K562 (cell line): Measurements from ENCODE around the gene PRF1. TPM values are rescaled to one million over a fixed set of nuclear protein-coding genes. Genes with fewer than 3 reads are reported as not detected.

Experiments
- CLOCK ChIP-seq: fragments of 250-450 bp; sonication (Bioruptor Pico); IDR thresholded peaks from 2 replicates; pipeline ENCODE4 v1.4.0; 2020; ENCODE audit warnings: mild to moderate bottlenecking, moderate library complexity, borderline replicate concordance
- ESRRA ChIP-seq: fragments of 450-650 bp; IDR thresholded peaks from 2 replicates; pipeline ENCODE4 v1.6.1; 2014; ENCODE audit warnings: low read depth, mild to moderate bottlenecking, moderate library complexity, borderline replicate concordance
- HNRNPH1 ChIP-seq: fragments of 200-400 bp; formaldehyde crosslinking; optimal IDR thresholded peaks from 2 replicates; pipeline ENCODE3; 2017; ENCODE audit warnings: low read depth, mild to moderate bottlenecking, low read length, moderate library complexity
- ILF3 ChIP-seq: fragments of 450-650 bp; IDR thresholded peaks from 2 replicates; pipeline ENCODE4 v1.6.1; 2018; ENCODE audit warnings: antibody characterized with exemption, mild to moderate bottlenecking, moderate library complexity, borderline replicate concordance
- LEF1 ChIP-seq: fragments of 450-650 bp; IDR thresholded peaks from 2 replicates; pipeline ENCODE4 v1.6.1; 2016; ENCODE audit warnings: mild to moderate bottlenecking
- NEUROD1 ChIP-seq: fragments of 150-350 bp; IDR thresholded peaks from 2 replicates; pipeline ENCODE4 v1.6.1; 2014; ENCODE audit warnings: borderline replicate concordance, low read length, low read depth; ENCODE audit not compliant: partially characterized antibody
- NFYB ChIP-seq: IDR thresholded peaks from 2 replicates; pipeline ENCODE4 v1.6.1; 2011; ENCODE audit warnings: mild to moderate bottlenecking, moderate library complexity; ENCODE audit not compliant: insufficient read length; ENCODE audit errors: extremely low read depth
- NRF1 ChIP-seq, 2 experiments: fragments of 450-650 bp; IDR thresholded peaks in 1 of 2; conservative IDR thresholded peaks in 1 of 2; 2 replicates each; pipeline ENCODE4 v1.6.1; 2014; ENCODE audit warnings: mild to moderate bottlenecking in 2 of 2
- PHF8 ChIP-seq: fragments of 200-600 bp; sonication (generic); IDR thresholded peaks from 2 replicates; pipeline ENCODE4 v1.6.1; 2012; ENCODE audit warnings: mixed run types, mild to moderate bottlenecking, inconsistent platforms, low read length, moderate library complexity, borderline replicate concordance
- SIX5 ChIP-seq, 2 experiments: IDR thresholded peaks; 2 replicates each; pipeline ENCODE4 v1.6.1; 2011; ENCODE audit warnings: low read length in 2 of 2, borderline replicate concordance in 1 of 2, low read depth in 1 of 2, mild to moderate bottlenecking in 1 of 2, moderate library complexity in 1 of 2; ENCODE audit not compliant: insufficient read depth in 1 of 2
- SMC3 ChIP-seq: conservative IDR thresholded peaks from 2 replicates; pipeline ENCODE4 v1.6.1; 2011; ENCODE audit warnings: low read depth, low read length, improper control_type of control experiment; ENCODE audit not compliant: insufficient read depth
- U2AF2 ChIP-seq: fragments of 200-400 bp; formaldehyde crosslinking; optimal IDR thresholded peaks from 2 replicates; pipeline ENCODE3; 2017; ENCODE audit warnings: low read depth, mild to moderate bottlenecking, low read length
- ZC3H4 ChIP-seq: sonication (generic); formaldehyde crosslinking; IDR thresholded peaks from 2 replicates; pipeline ENCODE4 v1.9.0; 2021; ENCODE audit warnings: missing genetic modification reagents, borderline replicate concordance
- ZNF12 ChIP-seq: sonication (generic); formaldehyde crosslinking; IDR thresholded peaks from 2 replicates; pipeline ENCODE4 v1.4.0; 2020; ENCODE audit warnings: mild to moderate bottlenecking, missing genetic modification reagents
- ZNF263 ChIP-seq: sonication (generic); formaldehyde crosslinking; IDR thresholded peaks from 2 replicates; pipeline ENCODE4 v1.8.0; 2022; ENCODE audit warnings: mild to moderate bottlenecking, missing genetic modification reagents, borderline replicate concordance
- polyA plus RNA-seq, 8 experiments: library from polyadenylated mRNA; depleted of rRNA in 4 of 8; stranded (reverse) in 5 of 8; unstranded in 3 of 8; fragments of >200 nt; fragmentation: Nextera tagmentation in 2 of 8; fragmentation: Illumina TruSeq in 1 of 8; extraction: Ambion mirVana in 2 of 8; extraction: Trizol in 1 of 8; gene quantifications; 2 replicates each; pipeline versions ENCODE4 v1.2.1 to v1.2.3, GENCODE V29; 2011 to 2014; ENCODE audit warnings: inconsistent platforms in 1 of 8, missing spikeins in 1 of 8
- total RNA-seq, 7 experiments: library from RNA; depleted of rRNA in 6 of 7; stranded (reverse); fragments of >200 nt in 6 of 7; fragmentation: Illumina TruSeq in 2 of 7; extraction: Trizol in 2 of 7; gene quantifications; 2 replicates each; pipeline versions ENCODE4 v1.2.1 to v1.2.3, GENCODE V29; 2011 to 2021; ENCODE audit warnings: low replicate concordance in 1 of 7
- TF ChIP-seq, protein P1 (sequence below), 2 experiments: fragments of 200-800 bp in 1 of 2; sonication (Bioruptor generic) in 1 of 2; sonication (generic) in 1 of 2; formaldehyde crosslinking in 1 of 2; IDR thresholded peaks in 1 of 2; conservative IDR thresholded peaks in 1 of 2; 2 replicates each; pipeline versions ENCODE4 v1.5.0 to v1.6.1; 2016 to 2020; ENCODE audit warnings: missing compliant biosample characterization in 1 of 2, missing genetic modification characterization in 1 of 2, missing genetic modification reagents in 1 of 2
- TF ChIP-seq, protein P2 (sequence below): fragments of 250-450 bp; sonication (Bioruptor Pico); IDR thresholded peaks from 2 replicates; pipeline ENCODE4 v1.4.0; 2020; ENCODE audit warnings: borderline replicate concordance
- TF ChIP-seq, protein P3 (sequence below): sonication (generic); formaldehyde crosslinking; IDR thresholded peaks from 2 replicates; pipeline ENCODE4 v1.8.1; 2023; ENCODE audit warnings: mild to moderate bottlenecking, missing genetic modification reagents

PRF1 gene
- total and polyA plus RNA-seq, 9 of the 15 experiments (the other 6 are each of a cell fraction or from before 2014, with no cell fraction given): 3.8 to 8.6 (median 6.3) TPM

DNA sequence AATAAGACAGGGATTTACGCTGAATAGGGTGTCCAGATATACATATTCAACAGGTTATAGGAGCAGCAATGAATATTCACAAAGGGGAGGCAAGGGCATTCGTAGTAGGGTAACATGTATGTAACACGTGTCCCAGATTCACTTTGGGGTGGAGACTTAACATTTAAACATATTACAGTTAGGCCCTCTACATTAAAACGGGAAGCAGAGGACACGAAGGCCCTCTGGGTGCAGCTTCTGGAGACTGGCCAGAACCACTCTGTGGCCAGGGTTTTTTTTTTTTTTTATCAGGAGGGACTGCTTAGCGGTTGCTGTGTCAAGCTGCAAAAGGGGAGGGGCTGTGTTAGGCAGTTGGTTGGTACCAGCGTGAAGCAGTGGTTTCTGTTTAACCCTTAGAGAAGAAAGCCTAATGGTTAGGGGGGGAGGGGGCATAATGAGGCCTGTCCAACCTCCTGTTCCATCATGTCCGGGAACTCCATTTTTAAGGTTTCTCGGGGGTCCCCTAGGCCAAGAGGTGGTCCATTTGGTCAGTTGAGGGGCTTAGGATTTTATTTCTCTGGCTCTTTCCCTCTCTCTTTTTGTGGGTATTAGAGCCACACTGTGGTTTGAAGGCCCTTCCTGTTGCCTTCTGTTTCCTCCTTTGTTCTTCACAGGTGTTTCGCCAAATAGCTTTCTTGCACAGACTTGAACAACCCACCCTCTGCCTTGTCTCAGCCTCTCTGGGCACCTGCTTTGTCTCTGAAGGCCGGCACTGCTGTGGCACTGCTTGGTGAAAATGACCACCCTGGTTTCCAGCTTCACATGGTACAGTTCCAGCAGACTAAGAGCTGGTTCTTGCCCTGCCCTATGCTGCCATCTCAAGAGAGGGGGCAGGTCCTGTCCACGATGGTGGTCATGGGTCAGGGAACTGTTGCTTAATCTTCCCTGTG, 26.4 kb downstream of the PRF1 start (continued):
- TF ChIP-seq SMC3 (0 out of 2 replicates have a peak, but pooled peaks have one; percentile 10), CLOCK (CRISPR knock-in tag) (no peak), ZC3H4 (no peak), ILF3 (no peak), U2AF2 (no peak), PHF8 (no peak), HNRNPH1 (no peak), NEUROD1 (peak; percentile 49), LEF1 (peak; percentile 76; the same call in 1 of the 2 replicates), NFYB (no peak), ESRRA (peak; percentile 60; the same call in 1 of the 2 replicates), ZNF263 (CRISPR knock-in tag) (no peak), NRF1 (conservative IDR thresholded peaks at IDR 0.05 in 1 of 2, IDR thresholded peaks at IDR 0.05 in 1 of 2) (0 out of 4 replicates have a peak, but pooled peaks have one; percentile 11 to 18), ZNF12 (CRISPR knock-in tag) (no peak), SIX5 (IDR thresholded peaks at IDR 0.05; ENCODE audit: borderline replicate concordance in 1 of 2, insufficient read depth in 1 of 2, low read depth in 1 of 2, low read length in 2 of 2) (no peak)
- TF ChIP-seq, protein P1, sequence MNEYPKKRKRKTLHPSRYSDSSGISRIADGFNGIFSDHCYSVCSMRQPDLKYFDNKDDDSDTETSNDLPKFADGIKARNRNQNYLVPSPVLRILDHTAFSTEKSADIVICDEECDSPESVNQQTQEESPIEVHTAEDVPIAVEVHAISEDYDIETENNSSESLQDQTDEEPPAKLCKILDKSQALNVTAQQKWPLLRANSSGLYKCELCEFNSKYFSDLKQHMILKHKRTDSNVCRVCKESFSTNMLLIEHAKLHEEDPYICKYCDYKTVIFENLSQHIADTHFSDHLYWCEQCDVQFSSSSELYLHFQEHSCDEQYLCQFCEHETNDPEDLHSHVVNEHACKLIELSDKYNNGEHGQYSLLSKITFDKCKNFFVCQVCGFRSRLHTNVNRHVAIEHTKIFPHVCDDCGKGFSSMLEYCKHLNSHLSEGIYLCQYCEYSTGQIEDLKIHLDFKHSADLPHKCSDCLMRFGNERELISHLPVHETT (CRISPR knock-in tag; conservative IDR thresholded peaks at IDR 0.05 in 1 of 2, IDR thresholded peaks at IDR 0.05 in 1 of 2): peak in 1 of 2 experiments; percentile 89; a peak in 2 of 4 replicates
- TF ChIP-seq, protein P2, sequence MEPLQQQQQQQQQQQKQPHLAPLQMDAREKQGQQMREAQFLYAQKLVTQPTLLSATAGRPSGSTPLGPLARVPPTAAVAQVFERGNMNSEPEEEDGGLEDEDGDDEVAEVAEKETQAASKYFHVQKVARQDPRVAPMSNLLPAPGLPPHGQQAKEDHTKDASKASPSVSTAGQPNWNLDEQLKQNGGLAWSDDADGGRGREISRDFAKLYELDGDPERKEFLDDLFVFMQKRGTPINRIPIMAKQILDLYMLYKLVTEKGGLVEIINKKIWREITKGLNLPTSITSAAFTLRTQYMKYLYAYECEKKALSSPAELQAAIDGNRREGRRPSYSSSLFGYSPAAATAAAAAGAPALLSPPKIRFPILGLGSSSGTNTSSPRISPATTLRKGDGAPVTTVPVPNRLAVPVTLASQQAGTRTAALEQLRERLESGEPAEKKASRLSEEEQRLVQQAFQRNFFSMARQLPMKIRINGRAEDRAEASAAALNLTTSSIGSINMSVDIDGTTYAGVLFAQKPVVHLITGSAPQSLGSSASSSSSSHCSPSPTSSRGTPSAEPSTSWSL (CRISPR knock-in tag): no peak
- TF ChIP-seq, protein P3, sequence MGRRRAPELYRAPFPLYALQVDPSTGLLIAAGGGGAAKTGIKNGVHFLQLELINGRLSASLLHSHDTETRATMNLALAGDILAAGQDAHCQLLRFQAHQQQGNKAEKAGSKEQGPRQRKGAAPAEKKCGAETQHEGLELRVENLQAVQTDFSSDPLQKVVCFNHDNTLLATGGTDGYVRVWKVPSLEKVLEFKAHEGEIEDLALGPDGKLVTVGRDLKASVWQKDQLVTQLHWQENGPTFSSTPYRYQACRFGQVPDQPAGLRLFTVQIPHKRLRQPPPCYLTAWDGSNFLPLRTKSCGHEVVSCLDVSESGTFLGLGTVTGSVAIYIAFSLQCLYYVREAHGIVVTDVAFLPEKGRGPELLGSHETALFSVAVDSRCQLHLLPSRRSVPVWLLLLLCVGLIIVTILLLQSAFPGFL (CRISPR knock-in tag): no peak
